Measurements from ENCODE around the gene CTNND1.

Gene CTNND1

DNA sequence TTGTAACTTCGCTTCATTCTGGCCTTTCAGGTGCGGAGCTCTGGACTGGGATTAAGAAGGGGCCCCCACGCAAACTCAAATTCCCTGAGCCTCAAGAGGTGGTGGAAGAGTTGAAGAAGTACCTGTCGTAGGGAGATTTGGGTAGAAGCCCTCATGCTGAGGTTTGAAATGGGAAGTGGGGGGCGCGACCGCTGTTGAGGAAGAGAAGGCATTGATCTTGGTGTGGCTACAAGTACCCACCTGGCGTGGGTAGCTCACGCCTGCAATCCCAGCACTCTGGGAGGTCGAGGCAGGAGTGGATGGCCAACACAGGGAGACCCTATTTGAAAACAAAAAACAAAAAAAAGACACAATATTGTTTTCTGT, 19.5 kb upstream of the CTNND1 start:
- DNase-seq (ENCODE audit: extremely low read depth, insufficient read length): no peak
- Histone ChIP-seq H3K27me3 (replicated peaks; ENCODE audit: control insufficient read depth, insufficient read depth, low read length) (no peaks in the 10 kb centered on the region), H3K4me3 (replicated peaks; ENCODE audit: low read depth, low read length) (peak overlapping the region; percentile 91), H3K36me3 (ENCODE audit: control insufficient read depth, insufficient read depth, low read length) (peaks cover 29% of the 10 kb centered on the region)
- TF ChIP-seq, protein P1, sequence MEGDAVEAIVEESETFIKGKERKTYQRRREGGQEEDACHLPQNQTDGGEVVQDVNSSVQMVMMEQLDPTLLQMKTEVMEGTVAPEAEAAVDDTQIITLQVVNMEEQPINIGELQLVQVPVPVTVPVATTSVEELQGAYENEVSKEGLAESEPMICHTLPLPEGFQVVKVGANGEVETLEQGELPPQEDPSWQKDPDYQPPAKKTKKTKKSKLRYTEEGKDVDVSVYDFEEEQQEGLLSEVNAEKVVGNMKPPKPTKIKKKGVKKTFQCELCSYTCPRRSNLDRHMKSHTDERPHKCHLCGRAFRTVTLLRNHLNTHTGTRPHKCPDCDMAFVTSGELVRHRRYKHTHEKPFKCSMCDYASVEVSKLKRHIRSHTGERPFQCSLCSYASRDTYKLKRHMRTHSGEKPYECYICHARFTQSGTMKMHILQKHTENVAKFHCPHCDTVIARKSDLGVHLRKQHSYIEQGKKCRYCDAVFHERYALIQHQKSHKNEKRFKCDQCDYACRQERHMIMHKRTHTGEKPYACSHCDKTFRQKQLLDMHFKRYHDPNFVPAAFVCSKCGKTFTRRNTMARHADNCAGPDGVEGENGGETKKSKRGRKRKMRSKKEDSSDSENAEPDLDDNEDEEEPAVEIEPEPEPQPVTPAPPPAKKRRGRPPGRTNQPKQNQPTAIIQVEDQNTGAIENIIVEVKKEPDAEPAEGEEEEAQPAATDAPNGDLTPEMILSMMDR (IDR thresholded peaks at IDR 0.05; ENCODE audit: insufficient read depth, low read length, poor library complexity, severe bottlenecking): no peak

DNA sequence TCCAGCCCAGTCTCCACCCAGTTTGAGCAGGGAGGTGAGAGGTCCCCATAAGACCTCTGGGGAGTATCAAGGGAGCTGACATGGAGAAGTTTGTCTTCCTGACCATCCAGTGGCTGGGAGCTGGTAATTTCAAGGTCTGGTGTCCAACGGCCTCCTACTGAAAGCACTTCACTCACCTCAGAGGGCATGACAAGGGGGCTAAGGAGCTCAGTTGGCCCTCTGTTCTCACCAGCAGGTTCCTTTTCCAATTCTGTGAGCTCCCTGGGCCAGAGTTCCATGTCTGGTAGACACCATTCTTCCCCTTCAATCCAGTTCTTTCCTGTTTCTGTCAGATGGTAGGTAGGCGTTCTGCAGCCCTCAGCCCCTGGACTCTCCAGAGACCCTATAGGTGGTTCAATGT, 17.2 kb upstream of the CTNND1 start:
- Histone ChIP-seq H3K27me3 (replicated peaks; ENCODE audit: control insufficient read depth, insufficient read depth, low read length) (no peaks in the 10 kb centered on the region), H3K36me3 (ENCODE audit: control insufficient read depth, insufficient read depth, low read length) (peaks cover 19% of the 10 kb centered on the region), H3K4me3 (replicated peaks; ENCODE audit: low read depth, low read length) (no peak overlapping the region)
- TF ChIP-seq, protein P1 (IDR thresholded peaks at IDR 0.05; ENCODE audit: insufficient read depth, low read length, poor library complexity, severe bottlenecking): no peak
- no peak for DNase-seq (ENCODE audit: extremely low read depth, insufficient read length)

DNA sequence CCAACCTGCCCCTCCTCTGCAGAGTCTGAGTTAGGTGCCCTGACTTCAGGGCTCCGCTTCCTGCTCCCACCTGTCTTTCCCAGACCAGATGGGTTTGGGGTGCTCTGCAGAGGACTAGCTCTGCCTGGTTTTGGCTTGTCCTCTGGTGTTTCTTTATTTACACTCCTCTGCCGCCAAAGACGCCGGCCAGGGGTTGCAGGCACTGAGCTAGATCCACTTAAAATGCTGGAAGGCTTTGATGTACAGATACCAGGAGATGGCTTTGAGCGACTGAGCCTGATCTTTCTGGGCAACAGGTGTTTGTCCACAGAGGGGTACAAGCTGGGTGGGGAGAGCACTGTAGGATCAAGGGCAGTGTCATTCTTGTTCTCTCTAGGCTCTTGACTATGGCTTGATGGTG, 16.4 kb upstream of the CTNND1 start:
- Histone ChIP-seq H3K27me3 (replicated peaks; ENCODE audit: control insufficient read depth, insufficient read depth, low read length) (no peaks in the 10 kb centered on the region), H3K4me3 (replicated peaks; ENCODE audit: low read depth, low read length) (no peak overlapping the region), H3K36me3 (ENCODE audit: control insufficient read depth, insufficient read depth, low read length) (peaks cover 19% of the 10 kb centered on the region)
- DNase-seq (ENCODE audit: extremely low read depth, insufficient read length): no peak
- TF ChIP-seq, protein P1 (IDR thresholded peaks at IDR 0.05; ENCODE audit: insufficient read depth, low read length, poor library complexity, severe bottlenecking): no peak

DNA sequence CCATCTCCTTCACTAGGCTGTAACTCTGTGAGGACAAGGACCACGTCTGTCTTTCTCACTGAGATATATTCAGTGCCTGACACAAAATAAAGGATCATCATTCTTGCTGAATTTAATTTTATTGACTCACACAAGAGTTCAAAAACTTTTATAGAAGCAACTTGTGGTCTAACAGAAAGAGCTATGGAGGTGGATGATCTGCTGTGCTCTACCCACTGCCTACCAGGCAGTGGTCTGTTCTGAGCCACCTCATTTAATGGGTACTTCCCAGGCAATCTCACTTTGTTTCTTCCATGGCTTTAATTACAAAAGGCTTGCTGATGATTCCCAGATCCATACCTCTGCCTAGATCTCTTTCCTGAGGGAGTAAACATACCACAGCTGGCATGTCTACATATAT, 14.7 kb upstream of the CTNND1 start:
- no peak overlapping the region for H3K4me3 ChIP-seq (replicated peaks; ENCODE audit: low read depth, low read length)
- H3K36me3 ChIP-seq (ENCODE audit: control insufficient read depth, insufficient read depth, low read length): peaks cover 19% of the 10 kb centered on the region
- DNase-seq (ENCODE audit: extremely low read depth, insufficient read length): no peak
- TF ChIP-seq, protein P1 (IDR thresholded peaks at IDR 0.05; ENCODE audit: insufficient read depth, low read length, poor library complexity, severe bottlenecking): no peak
- no peaks in the 10 kb centered on the region for H3K27me3 ChIP-seq (replicated peaks; ENCODE audit: control insufficient read depth, insufficient read depth, low read length)

DNA sequence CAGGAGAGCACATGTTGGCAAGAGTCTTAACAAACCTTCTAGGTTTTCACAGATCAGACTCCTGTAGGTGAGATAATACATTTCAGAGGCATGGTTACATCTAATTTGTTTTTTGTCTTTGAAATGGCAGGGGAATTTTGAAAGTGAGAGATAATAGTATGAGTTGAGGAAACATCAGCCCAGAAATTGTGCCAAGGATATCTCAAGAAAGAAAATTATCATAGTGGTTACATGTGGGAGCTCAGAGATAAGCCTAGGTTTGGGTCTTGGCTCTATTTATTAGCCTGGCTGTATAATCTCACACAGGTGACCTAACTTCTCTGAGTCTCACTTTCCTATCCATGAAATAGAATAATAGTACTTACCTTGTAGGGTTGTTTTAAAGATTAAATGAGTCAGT, 10.4 kb upstream of the CTNND1 start:
- Histone ChIP-seq H3K36me3 (ENCODE audit: control insufficient read depth, insufficient read depth, low read length) (no peaks in the 10 kb centered on the region; the same call in 1 of the 2 replicates), H3K27me3 (replicated peaks; ENCODE audit: control insufficient read depth, insufficient read depth, low read length) (no peaks in the 10 kb centered on the region), H3K4me3 (replicated peaks; ENCODE audit: low read depth, low read length) (no peak overlapping the region)
- DNase-seq (ENCODE audit: extremely low read depth, insufficient read length): no peak
- TF ChIP-seq, protein P1 (IDR thresholded peaks at IDR 0.05; ENCODE audit: insufficient read depth, low read length, poor library complexity, severe bottlenecking): no peak

DNA sequence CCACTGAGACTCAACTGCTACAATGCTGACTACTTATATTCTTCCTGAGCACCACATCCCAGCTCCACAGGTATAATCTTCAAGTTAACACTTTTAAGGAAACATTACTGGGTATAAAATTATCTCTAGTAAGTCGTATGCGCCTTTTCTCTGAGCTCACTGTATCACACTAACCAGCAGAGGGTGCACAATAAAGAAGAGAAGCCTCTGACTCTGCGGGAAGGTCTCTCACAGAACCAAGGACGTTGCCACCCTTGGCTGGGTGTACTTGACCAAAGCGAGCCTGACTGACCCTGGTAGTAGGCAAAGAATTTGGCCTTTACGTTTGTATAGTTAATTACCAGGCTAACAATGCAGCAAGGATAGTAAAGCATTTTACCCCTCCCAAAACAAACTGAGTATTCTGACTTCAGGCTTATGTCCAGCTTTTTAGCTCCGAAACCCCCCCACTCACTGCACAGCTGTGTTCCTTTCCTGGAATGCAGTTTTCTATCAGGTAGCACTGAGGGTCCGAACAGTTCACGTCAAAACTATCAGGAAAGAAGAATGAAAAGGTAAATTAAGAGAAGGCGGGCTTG, 9.8 kb upstream of the CTNND1 start, which contains the start of gene BTBD18:
BTBD18 (minus strand) TSS at position 144 of the 578 bp plus-strand sequence. CDS start 631 bp downstream, outside the sequence.
- TF ChIP-seq, protein P1 (IDR thresholded peaks at IDR 0.05; ENCODE audit: insufficient read depth, low read length, poor library complexity, severe bottlenecking): peak; percentile 52
- DNase-seq (ENCODE audit: extremely low read depth, insufficient read length): no peak
- H3K4me3 ChIP-seq (replicated peaks; ENCODE audit: low read depth, low read length): no peak within 1 kb of the TSS
- no peaks in the 10 kb centered on the region for H3K27me3 ChIP-seq (replicated peaks; ENCODE audit: control insufficient read depth, insufficient read depth, low read length)
- no peaks in the 10 kb centered on the region; the same call in 1 of the 2 replicates for H3K36me3 ChIP-seq (ENCODE audit: control insufficient read depth, insufficient read depth, low read length)

Data from GM06990 (cell line).